NCI-H1417 (cell line): ENCODE data around the gene AGO4.
A peak's percentile ranks its signal among the peaks of the same experiment; 100 is the strongest.
"Not testable (repeated sequence)": the region's sequence is repeated elsewhere in the genome, so short reads cannot be mapped to it uniquely, and the experiment has no call there.

Experiments used
- DNase-seq, 3 experiments: peaks; one replicate each; lab custom pipeline; 2025; lab: John Stamatoyannopoulos, UW

AGO4 gene

GRCh38 chr1:35863881-35864625 is 56.2 kb downstream of the AGO4 start:
- no peak for DNase-seq

GRCh38 chr1:35864813-35865212 is 57.0 kb downstream of the AGO4 start:
- DNase-seq = no peak

GRCh38 chr1:35866991-35867390 is 59.2 kb downstream of the AGO4 start:
- no peak for DNase-seq

- not testable (repeated sequence) for DNase-seq
These were observed 61.6 kb downstream of the AGO4 start for GRCh38 chr1:35869245-35869950.

GRCh38 chr1:35870651-35871309 is 63.0 kb downstream of the AGO4 start:
- no peak for DNase-seq

- DNase-seq = no peak
These were observed 65.5 kb downstream of the AGO4 start for GRCh38 chr1:35873243-35873750.

- DNase-seq = not testable (repeated sequence)
These were observed 66.3 kb downstream of the AGO4 start for GRCh38 chr1:35874115-35874514.

- no peak for DNase-seq
These were observed 69.2 kb downstream of the AGO4 start for GRCh38 chr1:35876988-35877387.

- DNase-seq = no peak
These were observed 74.0 kb downstream of the AGO4 start for GRCh38 chr1:35881850-35882273.

- no peak for DNase-seq
These were observed 74.7 kb downstream of the AGO4 start for GRCh38 chr1:35882586-35882944.

- peak; percentile 89 to 94 (median 93) for DNase-seq
These were observed 75.3 kb downstream of the AGO4 start, which contains the start of gene AGO1 for GRCh38 chr1:35882945-35883634. AGO1 (plus strand) TSS chr1:35883209; CDS start chr1:35883422, 213 bp downstream.

- DNase-seq = peak; percentile 25 to 81 (median 71)
These were observed 75.9 kb downstream of the AGO4 start for GRCh38 chr1:35883635-35884101.

GRCh38 chr1:35884934-35885333 is 77.1 kb downstream of the AGO4 start:
- no peak for DNase-seq

- DNase-seq = peak in 2 of 3 experiments; percentile 5 to 27
These were observed 78.2 kb downstream of the AGO4 start for GRCh38 chr1:35885961-35886558.

GRCh38 chr1:35886577-35887431 is 79.0 kb downstream of the AGO4 start:
- DNase-seq = peak in 1 of 3 experiments; percentile 32

GRCh38 chr1:35887508-35887907 is 79.7 kb downstream of the AGO4 start:
- no peak for DNase-seq

GRCh38 chr1:35888255-35888654 is 80.4 kb downstream of the AGO4 start:
- DNase-seq = no peak

GRCh38 chr1:35888981-35889380 is 81.2 kb downstream of the AGO4 start:
- DNase-seq = not testable (repeated sequence)

- no peak for DNase-seq
These were observed 85.4 kb downstream of the AGO4 start for GRCh38 chr1:35893051-35893879.

- DNase-seq = no peak
These were observed 86.4 kb downstream of the AGO4 start for GRCh38 chr1:35894183-35894582.
